HG02623 (cell line): ENCODE data around the gene AMELX.
A peak's percentile ranks its signal among the peaks of the same experiment; 100 is the strongest.

Experiments
- ATAC-seq: cut with Tn5 transposase; IDR thresholded peaks from one replicate; pipeline ENCODE4 v1.9.1; 2021; ENCODE audit warnings: moderate library complexity; ENCODE audit not compliant: unreplicated experiment

The AMELX gene

DNA sequence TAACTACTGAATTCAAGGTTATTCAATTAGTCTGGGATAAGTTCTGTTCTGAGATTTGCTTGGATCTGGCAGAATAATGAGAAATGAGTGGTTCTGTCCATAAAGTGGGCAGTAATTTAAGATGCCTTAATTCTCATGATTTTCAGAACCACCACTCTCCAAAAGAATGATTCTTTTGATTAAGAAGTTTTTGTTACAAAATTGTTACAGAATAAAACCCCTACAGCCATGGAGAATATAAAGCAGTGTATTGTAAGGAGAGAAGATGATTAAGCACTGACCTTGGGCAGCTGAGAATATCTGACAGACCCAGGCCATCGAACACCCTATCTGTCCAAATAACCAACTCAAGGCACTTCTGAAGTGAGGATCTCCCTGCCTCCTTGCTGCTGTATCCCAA lies 12.4 kb downstream of the AMELX start:
- no peak for ATAC-seq

- ATAC-seq, result no peak
Observed at GRCh38 chrX:11309220-11309619, 16.0 kb downstream of the AMELX start.

DNA sequence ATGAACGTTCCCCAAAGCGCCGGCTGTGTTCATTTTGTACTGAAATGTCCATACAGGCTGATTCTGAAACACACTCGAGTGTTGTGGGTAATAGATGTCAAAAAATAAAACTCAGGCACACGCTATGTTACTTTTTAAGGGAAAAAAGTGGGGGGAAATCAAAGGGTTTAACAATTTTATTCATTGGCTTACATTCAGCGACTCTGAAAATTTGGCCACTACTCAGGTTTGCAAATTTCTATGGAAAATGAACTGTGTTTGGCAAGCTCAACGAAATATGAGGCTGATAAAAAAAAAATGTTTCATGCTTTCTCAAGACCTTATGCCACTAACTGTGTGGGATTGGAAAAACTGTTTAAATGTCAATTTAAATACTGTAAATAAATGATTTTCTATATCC lies 18.5 kb downstream of the AMELX start:
- ATAC-seq, result no peak

GRCh38 chrX:11319806-11320520 lies 26.8 kb downstream of the AMELX start:
- ATAC-seq, result no peak

GRCh38 chrX:11321986-11322385 lies 28.8 kb downstream of the AMELX start:
- ATAC-seq, result no peak

GRCh38 chrX:11328134-11328533 lies 34.9 kb downstream of the AMELX start:
- no peak for ATAC-seq

- no peak for ATAC-seq
Observed at GRCh38 chrX:11329021-11329420, 35.8 kb downstream of the AMELX start.

DNA sequence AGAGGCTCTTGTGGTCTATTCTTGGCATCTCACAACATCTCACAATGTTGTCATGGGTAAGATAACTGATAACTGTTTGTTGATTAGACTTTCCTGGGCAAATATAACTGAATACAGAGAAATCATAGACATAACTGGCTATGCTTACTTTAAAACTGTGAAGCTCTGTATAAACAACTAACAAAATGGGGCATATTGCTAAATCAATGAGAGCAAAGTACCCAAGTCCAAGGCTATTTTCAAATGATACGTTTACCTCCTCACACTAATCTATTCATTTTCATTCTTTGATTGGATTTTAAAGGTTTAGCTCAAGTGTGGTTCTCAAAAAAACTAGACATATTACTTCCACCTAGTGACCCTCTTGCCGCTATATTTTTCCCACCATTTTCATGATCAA lies 38.6 kb downstream of the AMELX start:
- ATAC-seq, result no peak

DNA sequence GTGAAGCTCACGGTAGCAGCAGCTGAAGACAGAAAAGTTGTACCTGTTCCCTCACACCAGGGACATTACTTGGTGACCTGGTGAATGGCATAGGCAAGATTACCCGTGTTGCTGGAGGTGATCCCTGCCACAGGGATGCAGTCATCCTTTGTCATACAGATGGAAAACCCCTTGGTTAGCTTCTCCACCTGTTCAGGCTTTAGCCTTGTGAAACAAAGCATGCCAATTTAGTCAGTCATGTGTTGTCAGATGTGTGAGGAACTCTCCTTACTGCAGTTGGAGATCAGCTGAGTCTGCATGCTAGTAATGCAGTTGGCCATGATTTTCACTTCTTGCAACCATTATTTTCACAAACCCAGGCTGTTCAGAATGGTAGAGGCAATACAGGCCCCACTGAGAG lies 41.0 kb downstream of the AMELX start:
- ATAC-seq, result no peak

- ATAC-seq, result no peak
Observed at GRCh38 chrX:11336201-11336600, 43.0 kb downstream of the AMELX start.

- ATAC-seq, result no peak
Observed at GRCh38 chrX:11337292-11338009, 44.2 kb downstream of the AMELX start.

DNA sequence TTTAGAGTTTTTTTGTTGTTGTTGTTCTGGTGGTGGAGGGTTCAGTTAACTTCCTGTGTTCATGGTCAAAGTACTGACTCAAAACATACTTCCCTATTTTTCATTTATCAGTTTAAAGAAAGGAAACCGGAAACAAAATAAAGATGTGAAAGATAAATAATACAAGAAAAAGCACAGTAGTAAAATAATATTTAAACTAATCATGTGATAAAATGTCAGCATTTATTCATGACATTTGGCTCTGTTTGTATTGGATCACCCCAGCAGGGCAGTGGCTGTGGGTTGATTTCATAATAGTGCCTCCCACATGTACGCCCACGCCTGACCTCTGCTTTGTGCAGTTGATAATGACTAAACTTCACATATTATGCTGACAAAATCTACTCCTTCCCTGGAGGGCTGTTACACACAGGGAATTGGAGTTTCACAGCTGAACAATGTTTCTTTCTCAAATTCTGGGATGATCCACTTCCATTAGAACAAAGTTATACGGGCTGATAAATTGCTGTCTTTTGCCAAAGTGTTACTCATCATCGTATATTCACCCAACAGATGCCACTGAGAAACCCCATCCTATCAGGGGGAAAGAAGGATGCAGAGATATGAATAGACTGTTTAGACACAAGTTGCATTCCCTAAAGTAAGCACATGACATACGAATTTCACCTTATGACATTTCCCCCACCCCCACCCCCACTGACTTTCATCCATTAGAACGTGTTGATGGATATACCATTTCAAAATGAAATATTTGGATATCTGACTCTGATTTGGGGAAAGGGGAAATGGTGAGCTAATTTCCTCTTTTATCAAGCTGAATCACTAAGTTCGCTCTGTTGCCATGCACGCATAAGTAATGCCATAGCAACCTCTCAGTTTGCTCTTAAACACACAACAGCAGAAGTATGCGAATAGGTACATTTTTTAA lies 48.3 kb downstream of the AMELX start:
- ATAC-seq, result peak; percentile 72

GRCh38 chrX:11342673-11343072 lies 49.5 kb downstream of the AMELX start:
- no peak for ATAC-seq

GRCh38 chrX:11346121-11346682 lies 53.0 kb downstream of the AMELX start:
- ATAC-seq, result no peak

GRCh38 chrX:11347300-11347699 lies 54.1 kb downstream of the AMELX start:
- no peak for ATAC-seq

- no peak for ATAC-seq
Observed at GRCh38 chrX:11349020-11349419, 55.8 kb downstream of the AMELX start.

GRCh38 chrX:11349661-11350337 lies 56.6 kb downstream of the AMELX start:
- no peak for ATAC-seq
